ENCODE data around the gene FBXL22.
"Not testable (repeated sequence)": the region's sequence is repeated elsewhere in the genome, so short reads cannot be mapped to it uniquely, and the experiment has no call there.

The FBXL22 gene

DNA sequence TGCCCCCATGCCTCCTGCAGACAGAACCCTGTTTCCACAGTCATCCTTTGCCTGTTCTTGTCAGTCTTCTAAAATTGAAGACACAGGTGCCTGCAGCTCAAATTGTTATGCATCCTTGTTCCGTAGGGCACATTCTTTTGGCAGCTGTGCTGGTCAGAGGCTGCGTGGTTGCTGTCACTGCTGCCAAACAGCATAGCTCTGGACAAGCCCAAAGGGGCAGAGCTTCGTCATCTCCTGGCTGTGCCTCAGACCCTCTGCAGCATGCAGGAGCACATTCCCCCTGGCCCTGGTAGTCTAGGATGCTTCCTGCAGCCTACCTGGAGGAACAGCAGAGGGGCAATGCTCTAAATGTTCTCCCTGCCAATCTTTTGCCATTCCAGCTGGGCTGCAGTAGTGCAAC lies 2.1 kb upstream of the FBXL22 start:
- no peak for DNase-seq

DNA sequence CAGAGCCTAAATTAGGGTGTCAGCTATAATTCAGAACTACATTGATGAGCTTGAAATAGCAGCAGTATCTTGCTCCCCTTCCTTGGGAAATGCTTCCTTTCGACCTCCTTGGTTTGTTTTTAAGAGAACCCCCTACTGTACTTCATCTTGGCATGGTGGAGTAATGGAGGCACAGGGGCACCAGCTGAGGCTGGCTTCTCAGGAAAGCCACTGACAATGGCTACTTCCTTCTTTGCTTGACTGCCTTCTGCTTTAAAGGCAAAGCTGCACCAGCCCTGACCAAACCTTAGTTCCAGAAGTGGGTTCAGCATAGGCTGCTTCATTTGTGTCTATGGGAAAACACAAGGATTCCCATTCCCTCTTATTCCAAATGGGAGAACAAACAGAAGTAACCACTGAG lies 1.5 kb upstream of the FBXL22 start:
- no peak for DNase-seq

DNA sequence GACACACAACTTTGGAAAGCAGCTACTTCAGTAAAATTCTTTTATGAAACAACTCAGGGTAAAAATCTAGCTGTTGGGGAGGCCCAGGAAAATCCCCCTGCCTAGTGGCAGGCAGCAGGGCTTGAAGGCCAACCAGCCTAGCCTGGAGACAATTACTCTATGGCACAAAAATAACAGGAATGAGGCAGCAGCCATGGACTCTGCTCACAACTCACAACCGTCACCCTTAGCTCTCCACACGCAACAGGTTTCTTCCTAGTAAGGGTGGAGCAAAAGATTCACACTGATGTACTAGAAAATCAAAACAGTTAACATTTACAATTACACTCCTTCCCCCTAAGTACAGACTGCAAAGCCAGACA lies 530 bp upstream of the FBXL22 start:
- no peak for DNase-seq

DNA sequence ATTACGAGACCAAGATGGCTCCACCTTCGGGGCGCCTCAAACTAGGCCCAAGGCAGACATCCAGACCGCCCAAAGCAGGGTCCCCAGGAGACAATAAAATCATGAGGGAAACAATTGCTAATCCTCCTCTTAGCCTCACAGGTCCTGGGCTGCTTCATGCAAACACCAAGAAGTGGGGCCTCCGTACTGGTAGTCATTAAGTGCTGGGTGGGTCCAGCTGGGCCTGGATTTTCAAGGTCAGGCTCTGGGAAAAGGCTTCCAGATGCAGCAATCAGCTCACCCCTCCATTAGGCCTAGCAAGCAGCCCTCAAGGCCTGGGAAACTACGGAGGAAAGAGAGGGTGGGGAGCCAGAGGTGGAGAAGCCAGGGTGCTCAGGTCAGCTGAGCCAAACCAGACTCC lies 634 bp downstream of the FBXL22 start:
- DNase-seq, result no peak

DNA sequence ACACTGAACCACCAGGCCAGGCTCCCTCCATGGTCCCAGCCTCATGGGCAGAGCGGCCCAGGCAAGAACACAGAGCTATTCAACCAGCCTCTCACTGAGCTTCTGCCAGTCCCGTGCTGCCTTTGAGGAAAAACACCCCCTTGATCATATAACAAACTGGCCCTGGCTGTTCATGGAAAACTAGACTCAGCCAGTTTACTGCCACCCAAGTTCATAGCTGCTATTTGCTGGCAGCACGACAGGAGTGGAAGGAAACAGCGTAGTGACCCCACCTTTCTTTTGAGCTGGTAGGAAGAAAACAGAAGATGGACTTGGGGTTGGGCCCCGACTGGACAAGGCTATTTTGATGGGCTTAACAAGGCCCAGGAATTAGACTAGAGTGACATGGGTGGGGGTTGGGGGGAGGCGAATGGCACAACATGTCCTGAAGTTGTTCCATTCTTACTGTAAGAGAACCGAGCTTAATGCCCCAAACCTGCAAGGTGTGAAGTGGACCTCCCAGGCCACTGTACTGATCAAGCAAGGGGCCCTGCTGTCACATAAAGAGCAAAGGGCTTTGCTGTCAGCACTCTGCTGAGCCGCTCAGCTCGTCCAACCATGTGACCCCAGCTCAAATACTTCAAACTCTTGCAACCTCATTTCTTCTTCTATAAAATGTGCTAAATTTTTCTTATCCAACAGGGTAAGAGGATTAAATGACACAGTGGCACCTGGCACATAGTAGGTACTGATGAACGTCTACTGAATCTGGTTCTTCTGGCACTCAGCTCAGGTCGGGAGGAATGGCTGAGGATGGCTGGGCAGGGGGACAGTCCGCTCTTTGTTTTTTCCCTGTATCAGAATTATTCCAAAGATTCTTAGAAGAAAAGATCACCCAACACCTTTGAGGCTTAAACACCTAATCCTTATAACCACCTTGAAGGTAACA lies 1.6 kb downstream of the FBXL22 start:
- no peak for DNase-seq

DNA sequence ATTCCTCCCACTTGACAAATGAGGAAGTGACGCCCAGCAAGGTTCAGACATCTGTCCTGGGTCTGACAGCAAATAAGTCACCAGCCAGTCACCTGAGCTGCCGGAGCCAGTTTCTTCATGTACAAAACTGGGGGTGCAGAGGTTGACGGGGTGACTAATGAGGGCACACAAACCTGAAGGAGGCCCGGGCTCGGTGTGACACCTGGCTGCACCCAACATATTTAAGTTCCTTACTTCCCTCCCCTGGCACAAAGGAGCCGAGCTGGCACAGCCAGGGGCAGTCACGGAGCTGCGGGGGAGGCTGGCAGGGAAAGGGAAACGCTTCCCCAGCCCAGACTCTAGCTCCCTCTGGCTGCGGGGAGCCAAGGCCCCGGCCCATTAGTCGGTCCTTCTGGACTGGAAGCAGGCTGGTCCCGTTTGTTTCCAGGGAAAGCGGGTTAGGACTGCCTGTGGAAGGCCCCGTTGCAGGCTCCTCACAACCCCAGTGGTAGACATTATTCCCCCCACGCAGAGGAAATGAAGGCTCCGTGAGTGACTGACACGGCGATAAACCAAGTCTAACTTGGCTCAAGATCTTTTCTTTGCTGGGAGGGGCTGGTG lies 2.3 kb downstream of the FBXL22 start:
- no peak for DNase-seq

DNA sequence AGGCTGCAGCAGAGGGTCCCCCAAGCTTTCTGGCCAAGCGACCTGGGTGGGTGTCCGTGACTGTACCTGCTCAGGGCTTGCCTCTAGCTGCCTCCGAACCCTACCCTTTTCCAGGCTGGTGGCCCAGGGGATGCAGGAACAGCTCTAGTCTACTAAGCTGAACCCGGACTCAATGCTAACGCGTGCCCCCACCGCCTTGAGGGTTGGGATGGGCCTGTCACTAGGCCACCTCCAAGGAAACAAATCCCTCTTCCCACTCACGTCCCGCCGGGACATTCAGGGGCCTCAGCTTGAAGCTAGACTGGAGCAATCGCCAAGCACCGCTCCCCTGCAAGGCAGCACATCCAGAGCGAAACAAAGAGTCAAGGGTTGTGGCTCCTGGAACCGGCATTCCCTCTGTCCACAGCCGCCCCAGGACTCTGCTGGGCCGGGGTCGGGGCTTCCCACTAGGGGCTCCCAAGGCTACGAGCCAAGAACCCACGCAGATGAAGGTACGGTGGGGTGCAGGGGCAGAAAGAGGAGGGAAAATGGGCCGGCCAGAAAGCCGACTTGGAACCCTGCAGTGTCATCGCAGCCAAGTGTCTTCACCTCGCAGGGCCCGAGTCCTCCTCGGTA lies 2.9 kb downstream of the FBXL22 start:
- no peak for DNase-seq

DNA sequence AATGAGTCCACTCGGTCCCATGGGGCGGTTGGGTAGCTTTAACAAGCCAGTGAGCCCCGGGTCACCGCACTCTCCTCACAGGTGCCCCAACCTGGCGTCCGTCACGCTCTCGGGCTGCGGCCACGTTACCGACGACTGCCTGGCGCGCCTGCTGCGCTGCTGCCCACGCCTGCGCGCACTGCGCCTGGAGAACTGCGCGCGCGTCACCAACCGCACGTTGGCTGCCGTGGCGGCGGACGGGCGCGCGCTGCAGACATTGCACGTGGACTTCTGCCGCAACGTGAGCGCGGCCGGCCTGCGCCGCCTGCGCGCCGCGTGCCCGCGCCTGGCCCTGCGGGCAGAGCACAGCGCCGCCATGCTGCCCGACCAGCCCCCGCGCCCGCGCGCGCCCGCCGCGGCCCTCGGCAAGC lies 3.4 kb downstream of the FBXL22 start:
- peak; percentile 26 for DNase-seq

DNA sequence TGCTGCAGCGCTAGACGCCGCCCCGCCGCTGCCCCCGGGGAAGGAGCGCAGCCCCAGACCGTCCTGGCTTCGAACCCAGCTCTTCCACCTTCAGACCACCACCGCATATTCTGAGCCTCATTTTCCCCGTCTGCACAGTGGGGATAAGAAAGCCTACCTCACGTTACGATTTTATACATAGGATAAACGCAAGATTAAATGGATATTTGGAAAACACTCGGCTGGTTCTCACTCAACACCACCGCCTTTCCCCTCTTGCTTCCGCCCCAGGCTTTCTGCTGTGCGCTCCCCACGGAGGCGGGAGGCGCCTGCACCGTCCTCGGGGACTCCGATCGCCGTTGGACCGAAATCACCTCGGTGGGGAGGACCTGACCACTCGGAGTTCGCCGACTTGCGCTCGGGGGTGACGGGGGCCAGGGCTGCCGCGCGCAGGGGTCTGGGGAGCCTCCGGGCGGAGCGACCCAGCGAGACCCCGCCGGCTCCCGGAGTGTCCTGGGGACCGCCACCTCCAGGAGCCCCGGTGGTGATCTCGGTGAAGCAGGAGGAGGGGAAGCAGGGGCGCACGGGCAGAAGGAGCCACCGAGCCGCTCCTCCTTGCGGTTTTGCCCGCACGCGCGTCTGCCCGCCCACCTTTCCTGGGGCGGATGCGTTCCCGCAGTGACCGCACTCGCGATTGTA lies 4.0 kb downstream of the FBXL22 start:
- no peak for DNase-seq

DNA sequence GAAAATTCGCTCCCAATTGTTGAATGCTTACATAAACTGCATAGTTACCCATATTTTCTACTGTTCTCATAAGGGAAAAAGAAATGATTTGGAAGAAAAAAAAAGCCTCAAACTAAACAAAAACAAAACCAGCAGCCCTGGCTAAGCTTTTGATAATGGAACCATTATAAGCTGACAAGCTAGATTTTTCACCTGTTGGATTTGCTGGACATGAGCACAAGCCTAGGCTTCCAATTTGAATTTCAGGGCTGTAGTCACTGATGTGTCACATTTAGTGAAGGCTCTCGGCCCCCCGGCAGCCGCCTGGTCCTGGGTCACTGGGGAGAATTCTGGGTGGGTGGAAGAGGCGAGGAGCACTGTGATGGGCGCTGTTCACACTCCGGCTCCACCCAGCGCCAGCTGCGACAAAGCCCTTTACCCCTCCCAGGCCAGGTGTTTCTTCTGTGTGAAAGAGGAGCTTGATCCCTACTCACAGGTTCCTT lies 4.6 kb downstream of the FBXL22 start:
- DNase-seq, result peak; percentile 18

DNA sequence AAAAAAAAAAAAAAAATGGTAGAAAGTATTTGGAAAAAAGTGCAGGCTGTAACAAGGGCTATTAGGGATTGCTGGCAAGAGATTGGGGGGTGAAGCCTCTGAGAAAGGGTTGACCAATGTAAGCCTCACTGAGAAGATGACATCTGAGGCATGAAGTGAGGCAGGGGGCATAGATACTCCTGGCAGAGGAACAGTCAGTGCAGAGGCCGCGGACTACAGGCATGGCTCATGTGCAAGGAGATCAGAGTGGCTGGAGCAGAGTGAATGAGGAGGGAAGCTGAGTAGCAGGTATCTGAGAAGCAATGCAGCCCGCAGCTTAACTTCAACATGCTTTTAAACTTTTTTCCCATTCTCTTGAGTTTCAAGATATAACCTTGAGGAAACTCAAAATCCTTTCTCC lies 5.4 kb downstream of the FBXL22 start:
- DNase-seq, result no peak

DNA sequence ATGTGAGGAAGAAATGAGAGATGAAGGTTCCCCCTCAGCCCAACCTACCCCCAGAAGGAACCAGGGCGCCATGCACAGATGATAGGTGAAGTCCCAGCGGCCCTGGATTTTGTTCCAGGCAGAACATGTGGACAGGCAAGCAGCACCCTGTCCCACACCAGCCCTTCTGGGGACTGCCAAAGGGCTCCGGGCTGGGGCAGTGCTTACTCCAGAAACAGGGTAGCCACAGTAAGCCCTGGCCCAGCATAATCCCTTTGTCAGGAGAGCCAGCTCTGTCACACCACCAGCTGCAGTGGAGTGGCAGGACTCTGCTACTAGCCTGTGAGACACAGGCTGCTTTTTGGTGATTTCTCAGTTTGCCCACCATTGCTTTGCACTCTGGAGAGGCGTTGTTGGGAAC lies 6.3 kb downstream of the FBXL22 start:
- no peak for DNase-seq

DNA sequence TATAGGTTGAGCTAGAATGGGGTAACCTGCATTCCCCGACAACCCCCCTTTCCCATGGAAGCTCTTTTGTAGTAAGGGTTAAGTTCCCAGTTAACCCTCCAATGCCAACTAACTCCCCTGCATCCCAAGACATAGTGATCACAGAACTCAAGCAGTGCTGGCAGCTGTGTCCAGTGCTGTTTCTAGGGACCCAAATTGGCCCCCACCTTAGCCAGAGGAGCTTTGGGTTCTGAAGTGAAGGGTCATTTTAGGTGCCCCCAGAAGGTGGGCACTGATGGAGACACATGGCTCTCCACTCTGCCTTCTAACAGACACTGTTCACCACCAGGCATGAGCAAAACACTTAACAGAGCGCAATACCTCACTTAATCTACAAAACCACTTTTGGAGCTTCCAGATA lies 7.1 kb downstream of the FBXL22 start:
- DNase-seq, result no peak

DNA sequence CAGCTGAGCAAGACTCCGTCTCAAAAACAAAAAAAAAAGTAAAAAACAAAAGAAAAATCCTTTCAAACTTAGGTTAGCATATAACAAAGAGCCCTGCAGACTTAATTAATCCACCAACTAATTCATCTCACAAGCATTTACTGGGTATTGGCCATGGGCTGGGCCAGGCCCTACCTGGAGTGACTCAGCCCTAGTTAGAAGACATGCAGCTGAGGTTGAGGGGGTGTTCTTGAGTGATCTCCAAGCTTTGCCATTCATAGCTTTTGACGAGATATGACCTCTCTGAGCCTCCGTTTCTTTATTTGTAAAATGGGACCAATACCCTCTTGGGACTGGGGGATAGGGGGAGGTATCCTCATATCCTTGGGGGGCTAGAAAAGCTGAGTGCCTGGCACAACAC lies 7.8 kb downstream of the FBXL22 start:
- DNase-seq, result no peak

DNA sequence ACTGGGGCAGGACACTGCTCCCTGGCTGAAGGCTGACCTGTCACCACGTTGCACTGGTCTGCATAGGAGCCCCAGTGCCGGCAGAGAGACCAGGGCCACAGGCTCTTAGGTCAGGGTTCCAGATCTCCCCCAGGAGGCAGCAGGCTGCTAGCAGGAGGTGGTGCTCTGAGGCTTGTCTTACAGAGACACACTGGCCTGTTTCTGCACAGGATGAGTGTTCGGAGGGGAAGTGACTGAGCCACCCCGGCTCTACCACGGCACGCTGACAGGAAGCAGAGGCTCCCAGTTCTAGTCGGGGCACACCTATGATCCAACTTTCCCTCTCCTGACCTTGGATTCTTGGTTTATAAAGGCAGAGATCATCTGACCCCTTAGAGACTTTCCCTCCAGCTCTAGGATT lies 8.6 kb downstream of the FBXL22 start:
- no peak for DNase-seq

DNA sequence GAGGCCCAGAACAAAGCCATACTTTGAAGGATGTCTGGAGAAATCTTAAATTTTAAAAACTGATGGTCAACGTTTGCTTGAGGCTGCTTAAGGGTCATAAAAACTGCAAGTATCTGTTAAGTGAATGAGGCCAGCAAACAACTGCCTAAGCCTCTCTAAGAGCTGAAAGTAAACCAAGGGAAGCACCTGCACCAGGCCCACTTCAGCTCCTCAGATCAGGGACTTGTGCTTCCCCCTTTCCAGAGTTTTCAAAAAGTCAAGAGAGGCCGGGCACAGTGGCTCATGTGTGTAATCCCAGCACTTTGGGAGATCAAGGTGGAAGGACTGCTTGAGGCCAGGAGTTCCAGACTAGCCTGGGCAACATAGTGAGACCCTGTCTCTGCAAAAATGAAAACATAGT lies 9.1 kb downstream of the FBXL22 start:
- no peak for DNase-seq

DNA sequence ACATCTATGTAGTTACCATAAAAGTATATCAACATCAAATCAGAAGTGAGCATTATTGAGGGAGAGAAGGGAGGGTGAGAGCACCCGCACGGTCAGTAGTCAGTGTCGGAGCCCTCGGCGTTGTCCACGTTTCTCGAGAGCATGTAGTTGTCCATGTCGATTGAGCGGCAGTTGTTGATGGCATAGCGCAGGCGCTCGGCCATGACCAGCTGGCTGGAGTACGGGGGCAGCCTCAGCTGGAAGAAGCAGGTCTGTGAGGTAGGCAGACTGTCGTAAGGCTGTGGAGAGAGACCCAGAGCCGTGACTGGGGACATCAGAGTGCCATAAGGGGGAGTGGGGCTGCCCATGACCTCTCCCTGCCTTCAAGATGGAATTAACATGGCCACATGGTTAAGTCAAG lies 11.8 kb downstream of the FBXL22 start:
- DNase-seq, result no peak

DNA sequence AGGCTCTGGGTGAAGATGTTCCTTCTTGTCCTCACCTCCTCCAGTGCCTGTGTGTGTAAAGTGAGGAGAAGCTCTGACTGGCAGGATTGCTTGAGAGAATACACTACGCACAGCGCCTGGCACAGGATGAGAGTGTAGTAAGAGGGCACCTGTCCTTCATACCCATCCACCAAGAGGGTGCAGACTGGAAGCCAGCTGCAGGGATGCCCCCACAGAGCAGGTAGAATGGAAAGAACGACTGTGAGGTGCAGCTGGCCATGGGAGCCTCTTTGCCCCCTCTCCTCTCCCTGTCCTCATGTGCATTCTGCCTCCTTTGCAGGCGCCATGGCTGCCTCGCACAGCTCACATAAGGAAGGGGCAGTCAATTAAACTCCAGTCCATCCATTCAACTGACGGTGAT lies 12.3 kb downstream of the FBXL22 start:
- no peak for DNase-seq

DNA sequence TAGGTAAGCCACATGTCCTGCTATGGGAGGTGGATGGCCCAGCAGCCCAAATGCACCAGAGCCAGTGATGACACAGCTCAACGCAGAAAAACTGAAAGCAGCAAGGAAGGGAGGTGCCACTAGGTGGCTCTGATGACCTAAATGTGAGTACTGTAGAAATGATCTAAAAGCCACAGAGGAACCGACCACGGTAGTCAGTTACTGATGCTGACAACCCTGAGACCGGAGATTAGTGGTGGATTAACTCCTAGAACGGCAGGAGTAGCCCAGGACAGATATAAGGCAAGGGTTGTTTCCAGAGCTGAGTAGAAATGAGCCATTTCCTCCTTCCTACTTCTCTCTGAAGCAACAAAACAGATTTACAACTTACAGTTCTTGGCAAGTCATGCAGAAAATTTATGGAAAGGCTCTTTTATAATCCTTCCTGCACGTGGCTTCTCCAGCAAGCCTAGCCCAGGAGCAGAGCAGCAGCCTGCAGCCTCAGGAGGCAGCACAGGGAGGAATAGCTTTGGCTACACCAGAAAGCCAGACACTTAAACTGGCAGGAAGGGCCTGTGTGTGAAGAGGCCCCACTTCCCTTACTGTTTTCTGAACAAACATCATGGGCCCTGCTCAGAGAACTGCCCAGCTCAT lies 13.1 kb downstream of the FBXL22 start:
- DNase-seq, result peak; percentile 27

DNA sequence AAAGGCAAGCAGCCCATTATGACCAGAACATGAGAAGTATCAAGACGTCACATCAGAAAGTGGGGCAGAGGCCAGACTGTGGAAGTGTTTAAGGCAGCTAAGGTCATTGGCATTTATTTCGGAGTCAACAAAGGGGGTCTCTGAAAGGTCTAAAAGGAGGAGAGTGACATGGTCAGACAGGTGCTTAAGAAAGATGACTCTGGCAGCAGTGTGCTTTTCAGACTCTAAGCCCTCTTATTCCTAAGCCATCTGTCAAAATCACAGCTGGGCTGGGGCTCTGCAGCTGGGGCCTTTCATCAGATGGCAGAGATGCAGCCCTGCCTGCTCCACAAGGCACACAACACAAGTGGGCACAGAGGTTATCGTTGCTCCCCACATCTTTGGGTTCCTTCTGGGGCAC lies 14.0 kb downstream of the FBXL22 start:
- DNase-seq, result no peak

DNA sequence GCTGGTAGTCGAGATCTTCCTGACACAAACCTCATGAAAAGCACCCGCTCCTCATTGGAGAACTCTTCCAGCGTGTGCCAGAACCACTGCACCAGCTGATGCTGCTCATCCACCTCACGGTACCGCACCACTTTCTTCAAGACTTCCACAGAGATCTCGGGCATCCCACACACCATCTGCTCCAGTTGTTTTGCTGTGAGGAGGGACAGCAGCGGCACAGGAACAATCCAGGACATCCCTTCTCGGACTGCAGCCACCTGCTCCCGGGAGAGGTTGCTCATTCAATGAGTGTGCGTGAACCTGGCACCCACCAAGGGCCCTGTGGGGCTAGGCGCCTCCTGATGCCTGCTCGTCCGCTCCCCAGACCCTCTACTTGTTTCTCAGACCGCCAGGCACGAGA lies 15.1 kb downstream of the FBXL22 start:
- no peak for DNase-seq

DNA sequence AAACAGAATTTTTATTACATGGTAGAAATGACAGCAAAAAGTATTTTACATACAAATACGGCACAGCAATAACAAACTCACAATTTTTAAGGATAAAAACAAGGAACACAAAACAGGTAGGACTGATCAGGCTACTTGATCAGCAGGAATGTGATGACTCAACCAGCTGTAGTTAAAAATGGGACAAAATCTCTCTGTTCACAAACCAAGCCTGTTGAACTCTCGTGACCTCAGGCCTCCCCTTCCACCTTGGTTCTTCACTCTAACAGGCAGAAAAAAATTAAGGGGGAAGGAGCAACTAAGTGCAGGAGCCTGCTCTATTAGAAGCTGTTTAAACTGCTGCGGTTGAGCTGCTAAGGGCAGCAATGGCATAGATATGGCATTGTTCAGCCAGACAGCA lies 18.7 kb downstream of the FBXL22 start:
- no peak for DNase-seq

DNA sequence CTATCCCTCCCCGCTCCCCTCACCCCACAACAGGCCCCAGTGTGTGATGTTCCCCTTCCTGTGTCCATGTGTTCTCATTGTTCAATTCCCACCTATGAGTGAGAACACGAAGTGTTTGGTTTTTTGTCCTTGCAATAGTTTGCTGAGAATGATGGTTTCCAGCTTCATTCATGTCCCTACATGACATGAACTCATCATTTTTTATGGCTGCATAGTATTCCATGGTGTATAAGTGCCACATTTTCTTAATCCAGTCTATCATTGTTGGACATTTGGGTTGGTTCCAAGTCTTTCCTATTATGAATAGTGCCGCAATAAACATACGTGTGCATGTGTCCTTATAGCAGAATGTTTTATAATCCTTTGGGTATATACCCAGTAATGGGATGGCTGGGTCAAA lies 20.0 kb downstream of the FBXL22 start:
- DNase-seq, result not testable (repeated sequence)
